CD4-positive, alpha-beta memory T cell (primary cell): ENCODE data around the gene OTULIN. TPM values are rescaled to one million over a fixed set of nuclear protein-coding genes. Genes with fewer than 3 reads are reported as not detected.

Experiments used
- CTCF ChIA-PET: fragments of 350-600 bp; sonication (Branson Sonifier 250); formaldehyde crosslinking; loops from one replicate; lab custom pipeline; 2021; ENCODE audit warnings: inconsistent platforms; ENCODE audit not compliant: partially characterized antibody; lab: Charles Lee
- POLR2A ChIA-PET: fragments of 350-600 bp; sonication (Branson Sonifier 250); formaldehyde crosslinking; loops from one replicate; lab custom pipeline; 2021; ENCODE audit not compliant: partially characterized antibody; lab: Charles Lee
- DNase-seq, 5 donors: peaks; one replicate each; pipeline versions ENCODE4 v3.0.0 to v3.0.0-alpha.2; 2020 to 2022; ENCODE audit warnings: mixed read lengths in 1 of 5
- H3K27ac ChIP-seq: one replicate; pipeline ENCODE4 v1.7.0; 2013; ENCODE audit warnings: low read depth, low read length
- H3K27me3 ChIP-seq: 2 replicates; pipeline ENCODE4 v1.7.0; 2013; ENCODE audit warnings: mild to moderate bottlenecking, low read length, moderate library complexity; ENCODE audit not compliant: insufficient read depth
- H3K36me3 ChIP-seq: 2 replicates; pipeline ENCODE4 v1.7.0; 2013; ENCODE audit warnings: mild to moderate bottlenecking, low read length, moderate library complexity; ENCODE audit not compliant: insufficient read depth
- H3K4me1 ChIP-seq: 2 replicates; pipeline ENCODE4 v1.7.0; 2013; ENCODE audit warnings: mild to moderate bottlenecking, low read length, moderate library complexity; ENCODE audit not compliant: insufficient read depth
- H3K4me3 ChIP-seq, 2 donors: one replicate each; pipeline ENCODE4 v1.7.0; 2013; ENCODE audit warnings: low read length in 2 of 2, mild to moderate bottlenecking in 1 of 2
- H3K9me3 ChIP-seq, 2 donors: one replicate each; pipeline ENCODE4 v1.7.0; 2013; ENCODE audit warnings: low read length in 2 of 2, control low read depth in 1 of 2; ENCODE audit not compliant: control insufficient read depth in 1 of 2
- H3K27ac Mint-ChIP-seq, 7 donors: one replicate each; pipeline ENCODE4 v1.8.0; 2020 to 2021; ENCODE audit warnings: mixed read lengths in 7 of 7, mild to moderate bottlenecking in 6 of 7, inconsistent platforms in 3 of 7, moderate library complexity in 3 of 7
- H3K27me3 Mint-ChIP-seq, 2 donors: one replicate each; pipeline ENCODE4 v1.8.0; 2020 to 2021; ENCODE audit warnings: mixed read lengths in 2 of 2
- H3K36me3 Mint-ChIP-seq, 2 donors: one replicate each; pipeline ENCODE4 v1.8.0; 2020 to 2021; ENCODE audit warnings: mixed read lengths in 2 of 2, inconsistent platforms in 1 of 2, mild to moderate bottlenecking in 1 of 2
- H3K4me1 Mint-ChIP-seq, 4 donors: one replicate each; pipeline ENCODE4 v1.8.0; 2020 to 2021; ENCODE audit warnings: mixed read lengths in 4 of 4, mild to moderate bottlenecking in 1 of 4
- H3K4me3 Mint-ChIP-seq, 8 donors: one replicate each; pipeline ENCODE4 v1.8.0; 2020 to 2021; ENCODE audit warnings: mixed read lengths in 8 of 8, mild to moderate bottlenecking in 7 of 8, moderate library complexity in 6 of 8, inconsistent platforms in 3 of 8
- H3K9me3 Mint-ChIP-seq, 8 donors: one replicate each; pipeline ENCODE4 v1.8.0; 2020 to 2021; ENCODE audit warnings: mixed read lengths in 8 of 8, mild to moderate bottlenecking in 5 of 8, inconsistent platforms in 3 of 8, moderate library complexity in 1 of 8
- intact Hi-C: fragments of 100-400 bp; cut with micrococcal nuclease; formaldehyde crosslinking; loops from one replicate; pipeline ENCODE4 v1.15.1; 2023
- polyA plus RNA-seq, 2 donors: library from polyadenylated mRNA; unstranded; fragments of 300-500 nt; fragmentation: Illumina TruSeq; gene quantifications; one replicate each; pipeline ENCODE4 v1.2.3, GENCODE V29; 2021
- total RNA-seq, 2 experiments: library from RNA; stranded (reverse); gene quantifications; one replicate each; pipeline ENCODE4 v1.2.3, GENCODE V29; 2021

OTULIN gene
- total and polyA plus RNA-seq, 4 experiments from 2014 or later, result 12.1 to 69.0 (median 39.9) TPM

DNA sequence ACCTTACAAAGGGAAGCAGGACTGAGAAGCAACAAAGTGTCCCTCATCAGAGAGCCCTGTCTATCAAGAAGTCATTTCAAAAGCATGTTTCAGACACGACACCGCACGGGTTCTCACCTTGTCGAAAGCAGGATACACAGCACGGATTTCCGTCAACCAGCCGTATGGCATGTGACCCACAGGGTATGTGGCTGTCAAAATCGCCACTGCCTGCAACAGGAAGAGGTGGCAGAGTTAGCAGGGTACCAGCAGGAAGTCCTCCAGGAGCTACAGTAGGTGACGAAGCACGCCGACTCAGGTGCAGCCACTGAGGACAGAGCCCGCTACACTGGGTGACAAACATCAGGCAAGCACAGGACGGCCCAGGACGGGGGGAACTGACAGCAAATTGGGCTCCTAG, 81.2 kb downstream of the OTULIN start:
- Histone ChIP-seq H3K27ac (no peak overlapping the region), H3K4me1 (no peaks in the 10 kb centered on the region), H3K9me3 (no peaks in the 10 kb centered on the region), H3K4me3 (no peak overlapping the region), H3K27me3 (no peaks in the 10 kb centered on the region), H3K36me3 (peaks cover 21% of the 10 kb centered on the region)
- DNase-seq, result peak in 2 of 5 donors; percentile 5 to 15
- H3K27ac Mint-ChIP-seq, result peak overlapping the region in 2 of 7 donors; percentile 3 to 68
- ChIA-PET POLR2A (interaction anchor here (0.7 kb wide), 1 partner anchor 64 kb away, joined by 3 read pairs; no protein-coding TSS in a partner anchor), CTCF (interaction anchor here (1.1 kb wide), 2 partner anchors 20 to 258 kb away, joined by 3 read pairs; no protein-coding TSS in a partner anchor)
- H3K9me3 Mint-ChIP-seq, result no peaks in the 10 kb centered on the region
- peaks cover 0 to 11% (median 5%) of the 10 kb centered on the region in 4 donors for H3K4me1 Mint-ChIP-seq
- H3K4me3 Mint-ChIP-seq, result no peak overlapping the region
- H3K27me3 Mint-ChIP-seq, result no peaks in the 10 kb centered on the region
- peaks cover 54 to 73% of the 10 kb centered on the region in 2 donors for H3K36me3 Mint-ChIP-seq
- intact Hi-C loops, result no loop called here

DNA sequence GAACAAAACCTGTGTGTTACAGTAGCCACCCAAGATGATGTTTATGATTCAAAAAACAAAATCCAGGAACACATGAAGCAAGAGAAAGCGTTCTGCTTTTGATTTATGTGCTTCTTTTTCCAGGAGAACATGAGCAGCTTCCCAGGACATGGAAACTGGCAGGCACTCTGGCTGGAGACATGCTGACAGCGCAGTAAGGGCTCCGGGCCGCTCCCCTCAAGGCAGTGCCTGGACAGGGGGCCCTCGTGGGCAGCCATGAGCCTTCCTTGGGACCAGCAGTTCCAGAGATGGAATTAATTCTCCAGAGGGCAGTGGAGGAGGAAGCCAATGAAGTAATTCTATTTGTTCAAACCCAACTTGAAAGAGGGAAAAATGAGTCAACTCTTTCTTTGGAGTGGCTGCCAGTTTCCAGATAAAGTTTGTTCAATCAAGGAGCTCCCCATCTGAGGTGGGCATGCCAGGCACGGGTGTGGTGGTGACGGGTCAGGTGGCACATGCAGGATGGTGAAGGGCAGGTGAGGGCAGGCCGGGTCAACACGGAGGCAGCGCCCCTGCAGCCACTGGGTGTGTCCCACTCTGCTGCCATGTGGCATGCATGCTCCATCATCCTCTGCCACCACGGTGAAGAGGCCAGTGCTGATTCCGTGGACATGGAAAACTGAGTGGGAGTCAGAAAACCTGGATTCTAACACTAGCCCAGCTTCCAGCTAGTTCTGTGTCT, 83.8 kb downstream of the OTULIN start:
- no peaks in the 10 kb centered on the region for H3K9me3 ChIP-seq
- ChIA-PET POLR2A (no interaction called here), CTCF (interaction anchor here (1.2 to 1.7 kb wide), 2 partner anchors 41 to 255 kb away, joined by 3 to 5 read pairs; no protein-coding TSS in a partner anchor)
- Mint-ChIP-seq H3K9me3 (peaks cover 0 to 1% (median 0%) of the 10 kb centered on the region in 8 donors), H3K27ac (peak overlapping the region in 1 of 7 donors; percentile 64), H3K27me3 (no peaks in the 10 kb centered on the region), H3K4me1 (peaks cover 0 to 7% (median 6%) of the 10 kb centered on the region in 4 donors), H3K4me3 (no peak overlapping the region), H3K36me3 (peaks cover 58 to 70% of the 10 kb centered on the region in 2 donors)
- no peak overlapping the region for H3K4me3 ChIP-seq
- peaks cover 16% of the 10 kb centered on the region for H3K36me3 ChIP-seq
- intact Hi-C loops, result no loop called here
- no peaks in the 10 kb centered on the region for H3K27me3 ChIP-seq
- no peaks in the 10 kb centered on the region for H3K4me1 ChIP-seq
- H3K27ac ChIP-seq, result no peak overlapping the region
- DNase-seq, result no peak

Other genes starting within 250 kb of the OTULIN start
- gene OTULINL, start 82.9 kb upstream of the OTULIN start, total RNA-seq, result 10 to 100 TPM; 24.7 to 26.3 TPM
- 10 to 100 TPM; 17.8 to 39.6 TPM for gene OTULINL, start 82.9 kb upstream of the OTULIN start, polyA plus RNA-seq
- gene ANKH, start 207.1 kb downstream of the OTULIN start, total RNA-seq, result 100 to 1,000 TPM; 161 to 165 TPM
- gene ANKH, start 207.1 kb downstream of the OTULIN start, polyA plus RNA-seq, result 10 to 100 TPM; 34.1 to 67.1 TPM